SH-SY5Y (cell line): ENCODE measurements around the gene CRELD2.

Experiments used
- GATA2 ChIP-seq: IDR thresholded peaks from 2 replicates; pipeline ENCODE4 v1.6.1; 2011; ENCODE audit warnings: mild to moderate bottlenecking, low read depth, low read length
- GATA3 ChIP-seq: IDR thresholded peaks from 2 replicates; pipeline ENCODE4 v1.6.1; 2011; ENCODE audit warnings: low read depth, mild to moderate bottlenecking, low read length, moderate library complexity

The CRELD2 gene

GRCh38 chr22:49927483-49928184 is 9.2 kb downstream of the CRELD2 start:
- TF ChIP-seq GATA3 (no peak), GATA2 (no peak)

DNA sequence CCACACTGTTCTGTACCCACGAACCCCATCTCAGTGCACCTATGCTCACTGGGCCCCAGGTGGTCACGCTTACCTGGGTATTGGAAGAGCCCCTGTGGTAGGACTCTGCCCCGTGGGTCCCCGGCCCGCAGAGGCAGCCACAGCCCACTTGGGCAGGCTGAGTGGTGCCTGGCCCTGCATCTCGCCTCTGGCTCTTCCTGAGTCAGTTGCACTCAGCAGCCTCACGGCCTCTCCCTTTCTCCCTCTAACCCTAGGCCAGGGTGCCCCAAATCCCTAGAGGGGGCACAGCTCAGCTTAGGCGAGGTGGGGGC is 9.7 kb downstream of the CRELD2 start:
- no peak for TF ChIP-seq GATA3

GRCh38 chr22:49928555-49929210 is 10.2 kb downstream of the CRELD2 start:
- no peak for TF ChIP-seq GATA3
- TF ChIP-seq GATA2 = no peak

DNA sequence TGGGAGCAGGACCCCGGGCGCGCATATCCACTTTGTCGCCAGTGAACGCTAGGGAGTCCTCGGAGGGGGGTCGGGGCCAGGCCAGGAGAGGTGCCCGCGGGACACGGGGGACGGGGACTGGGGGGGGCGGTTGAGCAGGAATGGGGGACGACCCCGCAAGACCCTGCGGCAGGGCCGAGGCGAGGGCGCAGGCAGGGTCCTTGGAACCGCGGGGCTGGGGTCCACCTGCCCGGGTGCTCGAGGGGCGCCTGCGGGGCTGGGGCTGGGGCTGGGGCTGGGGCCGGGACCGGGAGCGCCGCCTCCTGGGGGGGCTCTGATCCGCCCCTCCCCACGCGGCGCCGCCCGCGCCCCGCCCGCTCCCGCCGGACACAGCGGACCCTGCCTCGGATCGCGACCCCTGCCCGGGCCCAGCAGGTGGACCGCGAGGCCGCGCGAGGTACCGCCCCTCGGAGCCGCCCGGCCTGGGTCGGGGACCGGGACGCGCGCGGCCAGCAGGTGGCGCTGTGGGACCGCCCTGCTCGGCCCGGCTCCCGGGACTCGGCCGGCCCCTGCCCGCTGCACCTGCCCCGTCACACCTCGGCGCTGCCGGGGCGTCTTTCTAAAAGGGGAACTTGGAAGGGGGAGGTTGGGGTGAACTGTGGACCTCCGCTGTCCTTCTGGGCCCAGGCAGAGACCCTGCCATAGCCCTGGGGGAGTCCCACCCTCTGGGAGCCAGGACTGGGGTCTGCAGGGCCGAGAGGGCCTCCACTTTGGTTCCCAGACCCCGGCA is 11.0 kb downstream of the CRELD2 start:
- TF ChIP-seq GATA2 (no peak), GATA3 (no peak)

GRCh38 chr22:49929994-49930575 is 11.7 kb downstream of the CRELD2 start:
- TF ChIP-seq GATA2 = no peak
- no peak for TF ChIP-seq GATA3

GRCh38 chr22:49930596-49931412 is 12.4 kb downstream of the CRELD2 start:
- TF ChIP-seq GATA2 (no peak), GATA3 (no peak)

GRCh38 chr22:49933236-49934159 is 15.1 kb downstream of the CRELD2 start:
- no peak for TF ChIP-seq GATA2
- TF ChIP-seq GATA3 = no peak

DNA sequence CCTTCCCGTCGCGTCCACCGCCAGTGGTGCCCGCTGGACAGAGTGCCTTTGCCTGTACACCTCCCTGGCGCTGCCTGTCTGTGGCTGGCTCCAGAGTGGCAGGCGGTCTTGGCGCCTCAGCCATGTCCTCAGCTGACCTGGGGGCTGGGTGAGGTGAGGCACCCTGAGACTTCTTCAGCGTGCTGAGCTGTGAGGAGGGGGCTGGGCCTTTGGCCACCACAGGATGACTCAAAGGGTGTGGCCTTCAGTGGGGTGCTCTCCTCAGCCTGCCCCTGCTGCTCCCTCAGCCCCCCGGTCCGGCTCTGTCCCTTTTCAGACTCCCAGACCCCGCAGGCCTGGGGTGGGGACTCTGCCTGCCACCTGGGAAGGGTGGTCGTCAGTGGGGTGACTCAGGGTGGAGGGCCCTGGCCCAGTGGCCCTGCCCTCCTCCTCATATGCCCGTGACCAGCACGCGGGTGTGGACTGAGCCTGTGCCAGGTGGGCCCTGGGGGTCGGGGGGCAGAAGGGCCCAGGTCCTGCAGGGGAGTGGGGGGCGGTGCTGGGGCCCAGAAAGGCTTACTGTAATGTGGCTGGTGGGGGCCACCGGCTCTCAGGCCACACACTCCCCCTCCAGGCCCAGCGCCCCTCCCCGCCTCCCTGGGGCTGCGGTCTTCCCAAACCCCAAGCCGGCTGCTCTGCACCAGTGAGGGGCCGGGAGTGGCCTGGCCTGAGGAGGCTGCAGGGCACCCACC is 15.9 kb downstream of the CRELD2 start:
- TF ChIP-seq GATA3 (no peak), GATA2 (no peak)

DNA sequence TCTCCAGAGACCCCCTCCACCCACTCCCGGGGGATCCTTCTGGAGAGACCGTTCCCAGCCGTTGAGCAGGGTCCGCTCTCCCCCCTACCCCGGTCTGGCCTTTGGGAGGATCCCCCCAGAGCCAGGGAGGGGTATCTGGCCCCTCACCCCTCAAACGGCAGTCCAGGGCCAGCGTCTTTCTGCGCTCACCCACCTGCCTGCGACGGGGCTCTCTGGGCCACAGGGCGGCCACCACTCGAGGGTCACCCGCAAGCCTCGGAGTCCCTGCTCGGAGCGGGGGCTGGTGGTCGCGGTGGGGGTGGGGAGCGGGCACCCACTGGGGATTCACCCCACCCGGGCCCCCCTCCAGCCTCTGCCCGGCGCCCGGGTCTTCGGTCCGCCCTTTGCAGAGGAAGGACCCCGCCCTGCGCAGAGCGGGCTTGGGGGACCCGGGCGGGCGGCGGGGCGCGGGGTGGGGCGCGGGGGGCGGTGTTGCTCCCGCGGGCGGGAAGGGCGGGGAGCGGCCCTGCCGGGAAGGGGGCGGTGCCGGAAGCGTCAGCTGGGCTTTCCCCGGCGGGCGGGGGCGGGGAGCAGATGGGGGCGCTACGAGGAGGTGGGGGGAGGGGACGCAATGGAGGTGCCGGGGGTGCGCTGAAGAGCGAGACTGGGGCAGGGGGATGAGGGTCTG is 16.6 kb downstream of the CRELD2 start:
- TF ChIP-seq GATA3 (no peak), GATA2 (no peak)

- TF ChIP-seq GATA2 (no peak), GATA3 (no peak)
Measured at GRCh38 chr22:49935561-49935960, 17.1 kb downstream of the CRELD2 start.

- TF ChIP-seq GATA2 = no peak
- no peak for TF ChIP-seq GATA3
Measured at GRCh38 chr22:49936018-49936972, 17.9 kb downstream of the CRELD2 start.
